Stimulated activated CD8-positive, alpha-beta memory T cell treated with anti-CD3 and anti-CD28 coated beads, Interleukin-4, amount 100 ng/mL, for 24 hours (primary cell): ENCODE results near the gene SGO2.
"Not testable (repeated sequence)": the region's sequence is repeated elsewhere in the genome, so short reads cannot be mapped to it uniquely, and the experiment has no call there.

Experiments used
- DNase-seq: peaks from one replicate; pipeline ENCODE4 v3.0.0-alpha.2; 2020; ENCODE audit warnings: low read depth

The SGO2 gene

GRCh38 chr2:200515155-200515554 lies 10.9 kb upstream of the SGO2 start:
- no peak for DNase-seq

- no peak for DNase-seq
Observed at GRCh38 chr2:200523158-200523557, 2.8 kb upstream of the SGO2 start.

GRCh38 chr2:200523604-200524003 lies 2.4 kb upstream of the SGO2 start:
- DNase-seq: no peak

- DNase-seq: no peak
Observed at GRCh38 chr2:200525066-200525465, 941 bp upstream of the SGO2 start.

GRCh38 chr2:200525551-200525881 lies 491 bp upstream of the SGO2 start:
- DNase-seq: no peak

DNA sequence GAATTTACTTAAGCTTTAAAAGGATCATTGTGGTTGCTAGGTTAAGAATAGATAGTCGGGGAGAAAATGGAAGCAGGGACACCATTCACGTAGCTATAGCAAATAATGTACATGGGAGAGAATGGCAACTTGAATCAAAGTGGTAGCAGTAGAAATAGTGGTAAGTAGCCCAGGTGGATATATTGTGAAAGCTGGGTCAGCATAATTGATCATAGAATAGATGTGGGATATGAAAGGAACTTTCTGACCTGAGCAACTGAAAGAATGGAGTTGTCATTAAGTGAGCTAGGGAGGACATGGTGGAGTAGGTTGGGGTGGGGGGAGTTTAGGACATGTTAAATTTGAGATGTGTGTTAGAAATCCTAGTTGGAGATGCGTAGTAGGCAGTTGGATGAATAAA lies 2.2 kb downstream of the SGO2 start:
- DNase-seq: no peak

DNA sequence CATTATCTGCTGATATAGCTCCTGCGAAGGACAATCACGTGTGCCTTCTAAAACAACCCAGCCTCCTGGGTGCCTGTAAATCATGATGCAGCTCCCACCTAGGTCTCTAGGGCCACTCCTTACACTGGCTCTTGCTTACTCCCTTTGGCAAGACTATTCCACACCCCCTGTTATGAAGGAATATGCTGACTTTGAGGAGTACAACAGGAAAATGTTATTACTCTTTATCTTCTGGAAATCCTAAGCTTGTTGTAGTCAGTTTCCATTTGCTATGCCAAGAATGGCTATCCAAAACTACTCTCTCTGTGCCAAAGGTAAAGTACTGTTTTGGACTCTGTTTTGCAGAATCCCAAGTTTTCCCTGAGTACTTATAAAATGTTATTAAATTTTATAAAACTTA lies 7.7 kb downstream of the SGO2 start:
- DNase-seq: no peak

- no peak for DNase-seq
Observed at GRCh38 chr2:200534572-200534971, 8.6 kb downstream of the SGO2 start.

GRCh38 chr2:200538139-200538538 lies 12.1 kb downstream of the SGO2 start:
- no peak for DNase-seq

GRCh38 chr2:200540793-200541192 lies 14.8 kb downstream of the SGO2 start:
- DNase-seq: no peak

DNA sequence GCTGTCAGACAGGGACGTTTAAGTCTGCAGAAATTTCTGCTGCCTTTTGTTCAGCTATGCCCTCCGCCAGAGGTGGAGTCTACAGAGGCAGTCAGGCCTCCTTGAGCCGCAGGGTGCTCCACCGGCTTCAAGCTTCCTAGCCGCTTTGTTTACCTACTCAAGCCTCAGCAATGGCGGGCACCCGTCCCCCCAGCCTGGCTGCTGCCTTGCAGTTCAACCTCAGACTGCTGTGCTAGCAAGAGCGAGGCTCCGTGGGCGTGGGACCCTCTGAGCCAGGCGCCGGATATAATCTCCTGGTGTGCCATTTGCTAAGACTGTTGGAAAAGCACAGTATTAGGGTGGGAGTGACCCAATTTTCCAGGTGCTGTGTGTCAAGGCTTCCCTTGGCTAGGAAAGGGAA lies 40.6 kb downstream of the SGO2 start:
- not testable (repeated sequence) for DNase-seq

DNA sequence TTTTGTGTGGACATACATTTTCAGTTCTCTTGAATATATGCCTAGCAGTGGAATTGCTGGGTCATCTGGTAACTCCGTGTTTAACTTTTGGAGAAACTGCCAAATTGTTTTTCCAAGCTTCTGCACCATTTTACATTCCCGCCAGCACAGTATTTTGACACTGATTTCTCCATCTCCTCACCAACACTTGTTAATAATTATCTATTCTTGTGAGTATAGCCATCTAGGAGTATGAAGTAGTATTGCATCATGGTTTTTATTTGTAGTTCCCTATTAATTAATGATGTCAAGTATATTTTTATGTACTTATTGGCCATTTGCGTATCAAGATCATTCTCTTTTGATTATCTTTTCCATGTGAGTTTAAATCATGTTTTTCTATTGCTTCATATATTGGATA lies 41.9 kb downstream of the SGO2 start:
- DNase-seq: no peak

- no peak for DNase-seq
Observed at GRCh38 chr2:200575957-200576356, 50.0 kb downstream of the SGO2 start.

DNA sequence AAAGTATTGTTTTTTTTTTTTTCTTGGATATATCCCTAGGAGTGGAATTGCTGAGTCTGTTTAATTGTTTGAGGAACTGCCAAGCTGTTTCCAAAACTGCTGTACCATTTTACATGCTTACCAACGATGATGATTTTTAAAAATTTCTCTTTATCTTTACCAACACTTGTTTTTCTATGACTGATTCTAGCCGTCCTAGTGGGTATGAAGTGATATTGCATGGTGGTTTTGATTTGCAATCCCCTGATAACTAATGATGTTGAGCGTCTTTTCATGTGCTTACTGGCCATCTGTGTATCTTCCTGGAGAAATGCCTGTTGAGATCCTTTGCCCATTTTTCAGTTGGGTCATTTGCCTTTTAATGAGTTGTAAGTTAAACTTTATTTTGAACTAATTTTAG lies 51.0 kb downstream of the SGO2 start:
- DNase-seq: no peak

DNA sequence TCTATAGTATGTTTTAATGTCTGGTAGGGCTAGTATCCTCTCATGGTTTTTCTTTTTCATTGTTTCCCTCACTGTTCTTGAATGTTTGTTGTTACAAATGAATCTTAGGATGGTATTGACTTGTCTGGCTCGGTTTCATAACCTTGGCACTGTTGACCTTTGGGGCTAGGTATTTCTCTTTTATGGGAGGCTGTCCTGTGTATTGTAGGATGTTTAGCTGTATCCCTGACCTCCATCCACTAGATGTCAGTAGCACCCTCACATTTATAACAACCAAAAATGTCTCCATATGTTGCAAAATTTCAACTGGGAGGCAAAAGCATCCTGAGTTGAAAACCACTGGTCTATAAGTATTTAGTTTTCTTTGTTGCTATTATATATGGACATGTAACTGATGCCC lies 52.8 kb downstream of the SGO2 start:
- DNase-seq: no peak

- no peak for DNase-seq
Observed at GRCh38 chr2:200584639-200585038, 58.6 kb downstream of the SGO2 start.

DNA sequence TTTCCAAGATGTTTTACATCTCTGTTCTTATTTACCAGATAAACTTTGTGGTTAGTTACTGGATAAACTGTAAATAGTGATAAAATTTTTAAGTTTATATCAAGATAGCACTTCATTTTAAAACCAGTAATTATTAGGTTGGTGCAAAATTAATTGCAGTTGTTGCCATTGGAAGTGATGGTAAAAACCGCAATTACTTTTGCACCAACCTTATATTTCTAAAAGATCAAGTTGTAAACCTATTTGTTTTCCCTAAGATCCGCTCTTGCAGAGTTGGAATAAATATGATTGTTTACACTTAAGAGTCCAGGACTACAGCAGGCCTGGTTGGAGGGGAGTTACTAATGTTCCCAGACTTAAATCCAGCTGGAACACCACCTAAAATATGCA lies 59.3 kb downstream of the SGO2 start:
- DNase-seq: no peak

GRCh38 chr2:200585730-200586643 lies 60.0 kb downstream of the SGO2 start, which contains the start of gene AOX1:
Gene AOX1 (plus strand): TSS chr2:200586014. CDS start chr2:200586109, 95 bp downstream.
- peak; percentile 3 for DNase-seq

GRCh38 chr2:200586644-200586975 lies 60.6 kb downstream of the SGO2 start:
- DNase-seq: no peak

DNA sequence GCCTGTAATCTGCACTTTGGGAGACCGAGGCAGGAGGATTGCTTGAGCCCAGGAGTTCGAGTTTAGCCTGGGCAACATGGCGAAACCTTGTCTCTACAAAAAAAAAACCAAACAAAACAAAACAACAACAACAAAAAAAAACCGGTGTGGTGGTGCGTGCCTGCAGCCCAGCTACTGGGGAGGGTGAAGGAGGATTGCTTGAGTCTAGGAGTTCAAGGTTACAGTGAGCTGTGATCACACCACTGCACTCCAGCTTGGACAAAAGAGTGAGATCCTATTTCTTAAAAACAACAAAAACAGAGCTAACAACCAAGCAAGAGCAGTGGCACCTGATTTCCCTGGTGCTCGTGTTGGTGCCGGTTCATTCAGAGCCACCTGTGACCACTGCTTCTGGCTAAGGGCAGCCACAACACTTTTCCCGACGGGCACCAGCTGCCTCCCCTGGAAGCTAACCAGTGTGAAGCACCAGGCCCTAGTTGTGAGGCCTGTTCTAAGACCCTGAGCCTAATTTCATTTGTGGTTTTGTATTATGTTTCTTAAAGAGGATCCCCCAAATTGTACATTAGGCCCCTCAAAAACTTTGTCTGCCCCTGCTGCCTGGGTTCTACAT lies 61.1 kb downstream of the SGO2 start:
- DNase-seq: no peak

- no peak for DNase-seq
Observed at GRCh38 chr2:200588076-200588678, 62.2 kb downstream of the SGO2 start.

GRCh38 chr2:200590090-200590489 lies 64.1 kb downstream of the SGO2 start:
- no peak for DNase-seq

DNA sequence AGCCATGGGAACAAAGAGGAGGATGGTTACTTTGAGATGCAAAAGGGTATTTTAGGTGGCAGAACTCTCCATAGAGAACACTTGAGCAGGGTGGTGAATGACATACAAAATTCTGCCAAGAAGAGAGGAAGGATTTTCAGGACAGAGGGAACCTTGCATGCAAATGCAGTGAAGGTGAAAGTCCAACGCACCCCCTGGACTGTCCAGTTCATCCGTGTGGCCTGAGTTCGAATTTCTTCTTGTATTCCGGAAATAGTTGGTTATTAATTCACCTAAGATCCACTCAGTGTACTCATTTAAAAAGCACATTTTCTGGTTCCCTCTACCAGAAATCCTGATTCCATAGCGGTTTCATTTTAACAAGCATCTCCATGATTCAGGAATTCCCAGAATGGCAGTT lies 65.3 kb downstream of the SGO2 start:
- DNase-seq: no peak
